Lower leg skin (tissue), 4 donors: ENCODE measurements around the gene PLXNA3. TPM values are rescaled to one million over a fixed set of nuclear protein-coding genes. Genes with fewer than 3 reads are reported as not detected.
"Not testable (repeated sequence)": the region's sequence is repeated elsewhere in the genome, so short reads cannot be mapped to it uniquely, and the experiment has no call there.

Source experiments
- DNase-seq, 2 donors: peaks; one replicate each; pipeline ENCODE4 v3.0.0-alpha.2; 2019; ENCODE audit warnings: low spot score in 2 of 2
- H3K4me3 ChIP-seq: fragments of 200-600 bp; sonication (generic); 2 replicates; pipeline ENCODE4 v1.5.1; 2017; ENCODE audit warnings: mild to moderate bottlenecking, low read depth; ENCODE audit not compliant: poor library complexity, severe bottlenecking
- POLR2A ChIP-seq, 2 donors: fragments of 450-650 bp; IDR thresholded peaks; one replicate each; pipeline ENCODE4 v1.6.1; 2016 to 2017; ENCODE audit warnings: antibody characterized with exemption in 2 of 2, mild to moderate bottlenecking in 1 of 2, moderate library complexity in 1 of 2
- WGBS, 2 donors: methylation state at CpG; one replicate each; pipeline ENCODE4 v1.1.5; 2018; 5-methylcytosine and 5-hydroxymethylcytosine counted together
- intact Hi-C: fragments of 100-400 bp; cut with DNase I; formaldehyde crosslinking; loops from one replicate; pipeline ENCODE4 v1.15.0; 2023; ENCODE audit warnings: low total_unique reads
- total RNA-seq, 4 donors: library from RNA; depleted of rRNA; stranded (reverse); fragments of >200 nt; gene quantifications; one replicate each; pipeline ENCODE4 v1.1.0, GENCODE V29; 2016
- TF ChIP-seq, protein P1 (sequence below), 3 donors: fragments of 450-650 bp; IDR thresholded peaks; one replicate each; pipeline ENCODE4 v1.5.1; 2016; ENCODE audit warnings: antibody characterized with exemption in 3 of 3, mild to moderate bottlenecking in 3 of 3, moderate library complexity in 2 of 3

Gene PLXNA3
- total RNA-seq, 4 donors from 2014 or later, result 10.2 to 30.2 (median 13.5) TPM

DNA sequence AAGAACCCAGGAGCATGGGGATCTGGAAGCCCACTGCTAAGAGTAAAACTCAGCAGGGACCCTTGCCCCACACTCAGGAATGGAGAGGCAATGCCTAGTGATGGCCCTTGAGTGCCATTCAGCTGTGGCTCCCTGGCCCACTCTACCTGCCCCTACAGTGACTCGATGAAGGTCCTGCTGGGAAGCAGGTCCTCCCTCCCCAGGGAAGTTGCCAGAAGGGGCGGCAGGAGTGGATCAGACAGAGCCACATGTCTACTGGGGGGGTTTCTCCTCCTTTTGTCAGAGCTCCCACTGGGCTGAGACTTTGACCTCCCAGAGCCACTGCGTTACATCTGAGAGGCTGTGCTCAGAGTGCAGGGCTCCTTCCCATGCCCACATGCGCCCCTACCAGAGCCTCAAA, 31.1 kb downstream of the PLXNA3 start:
- TF ChIP-seq, protein P1, sequence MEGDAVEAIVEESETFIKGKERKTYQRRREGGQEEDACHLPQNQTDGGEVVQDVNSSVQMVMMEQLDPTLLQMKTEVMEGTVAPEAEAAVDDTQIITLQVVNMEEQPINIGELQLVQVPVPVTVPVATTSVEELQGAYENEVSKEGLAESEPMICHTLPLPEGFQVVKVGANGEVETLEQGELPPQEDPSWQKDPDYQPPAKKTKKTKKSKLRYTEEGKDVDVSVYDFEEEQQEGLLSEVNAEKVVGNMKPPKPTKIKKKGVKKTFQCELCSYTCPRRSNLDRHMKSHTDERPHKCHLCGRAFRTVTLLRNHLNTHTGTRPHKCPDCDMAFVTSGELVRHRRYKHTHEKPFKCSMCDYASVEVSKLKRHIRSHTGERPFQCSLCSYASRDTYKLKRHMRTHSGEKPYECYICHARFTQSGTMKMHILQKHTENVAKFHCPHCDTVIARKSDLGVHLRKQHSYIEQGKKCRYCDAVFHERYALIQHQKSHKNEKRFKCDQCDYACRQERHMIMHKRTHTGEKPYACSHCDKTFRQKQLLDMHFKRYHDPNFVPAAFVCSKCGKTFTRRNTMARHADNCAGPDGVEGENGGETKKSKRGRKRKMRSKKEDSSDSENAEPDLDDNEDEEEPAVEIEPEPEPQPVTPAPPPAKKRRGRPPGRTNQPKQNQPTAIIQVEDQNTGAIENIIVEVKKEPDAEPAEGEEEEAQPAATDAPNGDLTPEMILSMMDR (IDR thresholded peaks at IDR 0.05), result no peak
- no peak for TF ChIP-seq POLR2A (IDR thresholded peaks at IDR 0.05)
- 60 to 77% methylated on average over 1 to 4 of the region's 4 CpGs for WGBS, 2 donors
- no peak overlapping the region for H3K4me3 ChIP-seq
- intact Hi-C loops, result no loop called here
- no peak for DNase-seq

- intact Hi-C loops, result no loop called here
- no peak for DNase-seq
- H3K4me3 ChIP-seq, result peak overlapping the region; percentile 47
- 0 to 60% methylated on average over 2 to 19 of the region's 19 CpGs for WGBS, 2 donors
- no peak for TF ChIP-seq POLR2A (IDR thresholded peaks at IDR 0.05)
- TF ChIP-seq, protein P1 (IDR thresholded peaks at IDR 0.05), result no peak
Measured at GRCh38 chrX:154490021-154490413, 31.9 kb downstream of the PLXNA3 start.

DNA sequence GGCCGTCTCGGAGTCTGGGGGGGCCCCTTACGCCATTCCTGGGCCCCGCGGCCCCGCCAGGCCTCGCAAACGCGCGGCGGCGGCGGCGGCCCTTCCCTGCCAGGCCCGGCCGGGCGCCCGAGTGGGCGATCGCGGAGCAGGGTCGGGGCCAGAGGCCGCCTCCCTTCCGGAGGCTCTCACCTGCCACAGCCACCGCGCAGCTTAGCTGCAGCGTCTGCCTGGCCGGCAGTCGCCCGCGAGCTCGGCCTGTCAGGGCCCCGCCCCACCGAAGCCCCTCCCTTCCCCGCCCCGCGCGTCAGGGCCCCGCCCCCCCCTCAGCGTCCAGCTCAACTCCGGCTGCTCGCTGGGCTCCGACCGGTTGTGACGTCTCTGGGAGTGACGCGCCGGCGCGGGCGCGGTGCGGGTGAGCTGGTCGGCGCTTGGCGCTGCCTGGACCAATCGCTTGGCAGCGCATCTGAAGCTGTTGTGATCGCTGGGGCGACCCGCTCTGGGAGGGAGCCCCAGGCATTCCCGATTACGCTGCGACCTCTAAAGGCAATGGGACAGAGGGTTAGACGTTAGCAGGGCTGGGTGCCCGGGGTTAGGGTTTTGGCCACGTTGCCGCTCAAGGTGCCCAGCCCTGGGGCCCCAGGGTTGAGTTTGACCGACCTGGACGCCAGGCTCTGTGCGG, 32.5 kb downstream of the PLXNA3 start, which contains the start of gene SLC10A3:
TSS of gene SLC10A3 (minus strand) at position 216 of the 670 bp plus-strand sequence. CDS start 1,689 bp downstream, outside the sequence.
- DNase-seq, result peak; percentile 82 to 98
- peak within 1 kb of the TSS; percentile 47 for H3K4me3 ChIP-seq
- peak in 1 of 2 donors; percentile 36 for TF ChIP-seq POLR2A (IDR thresholded peaks at IDR 0.05)
- TF ChIP-seq, protein P1 (IDR thresholded peaks at IDR 0.05), result no peak
- WGBS, 2 donors, result 0 to 40% methylated on average over 6 to 50 of the region's 71 CpGs
- intact Hi-C loops, result no loop called here

- TF ChIP-seq, protein P1 (IDR thresholded peaks at IDR 0.05), result no peak
- TF ChIP-seq POLR2A (IDR thresholded peaks at IDR 0.05), result no peak
- WGBS, 2 donors, result 78 to 90% methylated on average over 3 of the region's 3 CpGs
- intact Hi-C loops, result no loop called here
- H3K4me3 ChIP-seq, result no peak overlapping the region
- no peak for DNase-seq
Measured at GRCh38 chrX:154494715-154495114, 36.6 kb downstream of the PLXNA3 start.

GRCh38 chrX:154495472-154495922, 37.4 kb downstream of the PLXNA3 start:
- H3K4me3 ChIP-seq, result no peak overlapping the region
- 77 to 81% methylated on average over 6 of the region's 6 CpGs for WGBS, 2 donors
- intact Hi-C loops, result no loop called here
- TF ChIP-seq, protein P1 (IDR thresholded peaks at IDR 0.05), result no peak
- TF ChIP-seq POLR2A (IDR thresholded peaks at IDR 0.05), result no peak
- DNase-seq, result no peak

- intact Hi-C loops, DNase-seq, H3K4me3 ChIP-seq: not testable (repeated sequence)
- WGBS, 2 donors, result 77 to 78% methylated on average over 4 of the region's 4 CpGs
Measured at GRCh38 chrX:154496591-154497137, 38.6 kb downstream of the PLXNA3 start.

DNA sequence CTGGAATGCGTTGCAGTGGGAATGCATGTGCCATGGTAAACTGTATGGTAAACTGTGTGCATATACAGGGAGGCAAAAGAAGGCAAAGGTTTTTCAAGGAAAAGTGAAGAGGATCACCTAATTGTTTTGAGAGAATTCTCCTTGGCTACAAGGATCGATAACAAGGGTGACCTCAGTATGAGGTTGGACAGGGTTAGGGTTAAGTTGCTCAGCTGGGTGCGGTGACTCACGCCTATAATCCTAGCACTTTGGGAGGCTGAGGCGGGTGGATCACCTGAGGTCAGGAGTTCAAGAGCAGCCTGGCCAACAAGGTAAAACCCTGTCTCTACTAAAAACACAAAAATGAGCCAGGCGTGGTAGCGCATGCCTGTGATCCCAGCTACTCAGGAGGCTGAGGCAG, 43.3 kb downstream of the PLXNA3 start:
- DNase-seq, intact Hi-C loops, H3K4me3 ChIP-seq: not testable (repeated sequence)
- WGBS, 2 donors, result 64 to 83% methylated on average over 7 of the region's 7 CpGs
